ENCODE results near the gene CCT4.
"Not testable (repeated sequence)": the region's sequence is repeated elsewhere in the genome, so short reads cannot be mapped to it uniquely, and the experiment has no call there.

The CCT4 gene, protein sequence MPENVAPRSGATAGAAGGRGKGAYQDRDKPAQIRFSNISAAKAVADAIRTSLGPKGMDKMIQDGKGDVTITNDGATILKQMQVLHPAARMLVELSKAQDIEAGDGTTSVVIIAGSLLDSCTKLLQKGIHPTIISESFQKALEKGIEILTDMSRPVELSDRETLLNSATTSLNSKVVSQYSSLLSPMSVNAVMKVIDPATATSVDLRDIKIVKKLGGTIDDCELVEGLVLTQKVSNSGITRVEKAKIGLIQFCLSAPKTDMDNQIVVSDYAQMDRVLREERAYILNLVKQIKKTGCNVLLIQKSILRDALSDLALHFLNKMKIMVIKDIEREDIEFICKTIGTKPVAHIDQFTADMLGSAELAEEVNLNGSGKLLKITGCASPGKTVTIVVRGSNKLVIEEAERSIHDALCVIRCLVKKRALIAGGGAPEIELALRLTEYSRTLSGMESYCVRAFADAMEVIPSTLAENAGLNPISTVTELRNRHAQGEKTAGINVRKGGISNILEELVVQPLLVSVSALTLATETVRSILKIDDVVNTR

DNA sequence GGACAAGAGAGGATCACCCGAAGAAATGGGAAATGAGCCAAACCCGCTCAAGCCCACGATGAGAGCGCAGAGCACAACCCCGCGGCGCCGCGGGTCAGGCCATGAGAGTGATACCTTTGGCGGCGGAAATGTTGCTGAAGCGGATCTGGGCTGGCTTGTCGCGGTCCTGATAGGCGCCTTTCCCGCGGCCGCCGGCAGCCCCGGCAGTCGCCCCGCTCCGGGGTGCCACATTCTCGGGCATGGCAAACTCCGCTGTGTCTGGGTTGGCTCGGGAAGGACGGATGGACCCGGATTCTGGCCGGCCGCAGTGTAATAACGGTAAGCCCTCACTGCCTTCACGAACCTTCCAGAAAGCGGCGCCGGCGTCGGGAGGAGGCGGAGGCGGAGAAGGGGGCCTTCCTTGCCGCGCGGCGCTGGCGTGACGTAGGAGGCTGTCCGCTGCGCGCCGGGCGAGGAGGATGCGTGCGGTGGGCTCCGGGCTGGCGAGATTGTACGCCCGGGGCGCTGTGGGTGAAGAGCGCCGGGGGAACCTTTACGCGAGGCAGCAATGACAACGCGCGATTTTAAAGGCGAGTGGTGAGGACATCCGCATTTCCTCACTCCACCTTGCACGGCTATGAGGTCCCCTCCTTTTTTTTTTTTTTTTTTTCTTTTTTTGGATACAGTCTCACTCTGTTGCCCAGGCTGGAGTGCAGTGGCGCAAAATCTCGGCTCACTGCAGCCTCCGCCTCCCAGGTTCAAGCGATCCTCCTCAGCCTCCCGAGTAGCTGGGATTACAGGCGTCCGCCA, at the start of gene CCT4:
Gene CCT4, minus strand, starts transcription at position 390 of the 789 bp plus-strand sequence. Its CDS starts 149 bp downstream, at position 241.
- DNase-seq, result peak; percentile 85

DNA sequence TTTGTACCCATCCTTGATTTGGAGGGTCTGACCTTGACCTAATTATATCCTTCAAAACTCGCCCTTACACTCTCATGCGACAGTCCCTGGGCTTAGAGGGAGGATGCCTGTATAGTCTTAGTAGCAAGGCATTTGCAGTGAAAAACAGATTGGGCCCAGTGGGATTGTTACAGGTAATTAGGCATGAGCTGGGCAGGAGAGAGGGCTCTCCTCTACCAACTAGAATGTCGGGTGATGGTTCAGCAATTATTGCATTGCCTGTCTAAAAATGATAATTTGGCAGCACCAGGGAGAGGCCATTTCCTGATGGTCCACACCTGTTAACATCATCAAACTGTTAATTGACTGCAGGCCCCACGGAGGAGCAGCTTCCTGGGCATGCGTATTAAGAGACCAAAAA, 49.4 kb upstream of the CCT4 start:
- DNase-seq, result no peak

DNA sequence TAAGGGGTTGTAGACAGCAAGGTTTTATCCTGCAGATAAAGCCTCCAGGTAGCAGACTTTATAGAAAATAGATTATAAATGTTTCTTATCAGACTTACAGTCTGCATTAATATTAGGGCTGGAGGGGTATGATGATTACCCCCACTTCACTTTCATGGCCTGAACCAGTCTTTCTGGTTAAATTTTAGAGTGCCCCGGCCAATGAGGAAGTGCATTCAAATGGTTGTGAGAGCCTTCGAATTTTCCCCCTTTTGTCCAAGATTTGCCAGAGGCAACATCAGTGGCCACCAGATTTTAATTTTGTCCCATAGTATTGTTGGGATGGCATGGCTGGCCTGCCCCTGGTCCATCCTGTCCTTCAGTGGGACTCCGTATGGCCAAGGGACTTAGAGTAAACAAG, 48.6 kb upstream of the CCT4 start:
- DNase-seq, result no peak

DNA sequence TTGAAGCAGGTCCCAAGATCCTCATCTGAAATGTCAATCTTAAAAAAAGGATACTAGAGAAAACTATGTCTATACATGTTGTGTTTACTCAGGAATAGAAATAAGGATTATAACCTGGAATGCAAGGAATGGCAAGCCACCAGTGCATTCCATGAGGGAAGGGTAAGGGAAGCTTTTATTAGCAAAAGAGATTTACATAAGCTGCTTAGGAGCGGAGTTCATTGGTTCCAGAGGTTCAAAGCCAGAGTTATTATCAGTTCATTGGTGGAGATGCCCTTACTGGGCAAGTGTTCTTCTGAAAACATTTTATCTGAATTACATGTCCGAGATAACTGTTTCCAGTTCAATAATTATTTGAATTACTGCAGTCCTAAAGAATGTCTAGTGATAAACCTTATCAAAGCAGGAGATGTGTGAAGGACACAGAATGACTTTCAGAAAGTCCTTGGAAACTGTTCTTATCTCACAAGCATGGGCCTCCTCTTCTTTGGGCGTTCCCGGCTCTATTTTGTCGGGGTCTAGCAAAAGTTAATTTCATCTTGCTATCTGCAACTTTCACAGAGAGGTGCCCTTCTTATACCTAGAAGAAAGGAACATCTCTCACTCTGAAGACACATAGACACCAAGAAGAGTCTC, 40.5 kb upstream of the CCT4 start:
- DNase-seq, result no peak

DNA sequence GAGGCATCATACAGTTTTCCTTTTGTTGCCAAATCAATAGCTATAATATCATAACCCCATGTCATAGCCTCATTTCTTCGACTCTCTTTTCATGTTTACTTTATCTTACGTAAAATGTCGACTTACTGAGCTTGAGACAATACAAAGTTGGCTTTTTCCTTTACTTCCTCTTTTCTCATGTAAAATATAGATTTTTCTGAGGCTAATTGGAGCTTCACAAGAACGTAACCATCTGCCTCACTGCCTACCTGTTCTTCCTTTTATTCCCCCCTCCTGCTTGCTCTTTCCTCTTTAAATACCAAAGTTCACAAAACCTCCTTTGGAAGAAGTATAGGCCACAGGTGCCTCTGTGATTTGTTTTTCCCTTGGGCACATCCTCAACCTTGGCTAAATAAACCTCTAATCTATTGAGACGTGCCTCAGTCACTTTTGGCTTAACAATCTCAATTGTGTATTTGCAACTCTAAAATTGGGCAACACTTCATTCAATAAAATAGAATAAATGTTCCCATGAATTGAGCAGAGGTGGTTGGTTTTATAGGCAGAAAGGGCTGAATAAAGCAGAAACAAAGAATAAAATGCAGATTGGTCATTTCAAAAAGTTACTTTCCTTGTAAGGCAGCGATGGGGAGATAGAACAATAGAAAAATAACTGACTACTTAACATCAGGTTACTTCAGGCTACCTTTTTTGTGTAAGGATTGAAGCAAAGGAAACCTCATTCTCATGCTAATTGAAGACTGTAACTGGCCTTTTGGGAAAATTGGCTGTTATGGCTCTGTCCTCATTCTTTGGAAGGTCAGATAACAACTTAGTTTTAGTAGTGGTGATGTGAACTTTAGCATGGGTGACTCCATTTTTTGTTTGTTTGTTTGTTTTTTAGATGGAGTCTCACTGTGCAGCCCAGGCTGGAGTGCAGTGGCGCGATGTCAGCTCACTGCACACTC, 38.3 kb upstream of the CCT4 start:
- DNase-seq, result no peak

DNA sequence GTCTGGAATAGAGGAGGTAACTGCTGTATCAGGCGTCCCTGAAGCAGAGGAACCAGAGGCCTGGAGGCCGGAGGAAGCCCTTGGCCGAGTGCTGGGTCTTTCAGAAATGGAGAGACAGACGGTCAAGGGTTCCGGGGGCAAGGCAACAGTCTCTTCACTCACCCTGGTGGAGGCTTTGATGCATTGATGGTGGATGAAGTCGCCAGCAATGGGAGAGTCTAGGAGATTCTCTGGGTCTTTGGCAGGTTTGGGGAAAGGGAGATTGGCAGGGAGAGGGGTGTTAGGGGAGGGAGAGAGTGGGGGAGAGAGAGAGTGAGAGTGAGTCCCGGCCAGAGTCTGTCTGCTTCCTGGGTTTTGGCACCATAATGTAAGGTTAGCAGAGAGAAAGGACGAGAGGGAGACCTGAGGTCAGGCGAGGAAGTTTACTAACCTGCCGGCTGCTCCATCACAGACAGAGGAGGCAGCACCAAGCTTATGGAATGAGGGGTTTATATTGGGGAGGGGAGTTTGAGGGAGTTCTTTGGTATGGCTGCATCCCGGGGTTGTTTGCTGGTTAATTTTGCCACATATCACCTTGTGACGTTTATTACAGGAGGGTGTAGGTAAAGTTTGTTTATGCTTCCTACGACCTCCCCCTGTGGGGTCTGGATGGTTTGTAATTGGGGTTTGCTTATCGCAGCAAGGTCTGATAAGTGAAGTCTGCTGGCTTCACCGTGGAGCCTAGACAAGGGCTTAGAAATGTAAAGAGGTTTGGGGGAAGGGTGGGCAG, 36.6 kb upstream of the CCT4 start:
- DNase-seq, result no peak

DNA sequence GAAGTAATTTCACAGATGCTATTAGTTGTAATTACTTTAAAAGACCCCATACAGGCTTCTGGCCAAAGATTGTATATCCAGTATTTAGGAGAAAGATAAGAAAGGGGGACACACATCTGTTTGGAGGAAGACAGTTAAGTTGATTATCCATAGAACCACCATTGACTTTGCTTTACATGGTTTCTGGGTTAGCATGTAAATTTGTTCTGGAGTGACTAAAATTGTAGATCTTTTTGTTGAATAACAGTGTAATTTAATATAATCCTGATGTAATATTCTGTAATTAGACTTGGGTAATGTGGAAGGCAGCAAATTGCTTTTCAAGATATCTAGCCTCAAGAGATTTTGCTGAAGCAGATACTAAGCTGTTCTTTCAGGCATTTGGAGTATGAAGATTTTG, 34.3 kb upstream of the CCT4 start:
- no peak for DNase-seq

DNA sequence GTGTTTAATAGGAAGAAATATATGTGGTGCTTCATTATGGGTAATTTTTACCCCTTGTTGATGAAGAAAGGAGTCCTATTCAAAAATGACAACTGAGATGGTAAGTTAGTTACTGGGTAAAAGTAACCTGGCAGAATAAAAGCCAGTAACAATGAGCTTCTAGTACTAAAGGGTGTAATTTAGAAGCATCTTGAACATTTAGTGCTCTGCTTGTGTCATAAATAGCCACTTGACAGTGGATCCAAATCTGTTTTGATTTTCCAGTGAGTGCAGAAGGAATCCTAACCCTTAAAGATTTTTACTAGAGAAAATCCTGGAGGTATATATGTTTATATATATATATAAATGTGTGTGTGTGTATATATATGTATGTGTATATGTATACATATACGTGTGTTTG, 32.1 kb upstream of the CCT4 start:
- no peak for DNase-seq

DNA sequence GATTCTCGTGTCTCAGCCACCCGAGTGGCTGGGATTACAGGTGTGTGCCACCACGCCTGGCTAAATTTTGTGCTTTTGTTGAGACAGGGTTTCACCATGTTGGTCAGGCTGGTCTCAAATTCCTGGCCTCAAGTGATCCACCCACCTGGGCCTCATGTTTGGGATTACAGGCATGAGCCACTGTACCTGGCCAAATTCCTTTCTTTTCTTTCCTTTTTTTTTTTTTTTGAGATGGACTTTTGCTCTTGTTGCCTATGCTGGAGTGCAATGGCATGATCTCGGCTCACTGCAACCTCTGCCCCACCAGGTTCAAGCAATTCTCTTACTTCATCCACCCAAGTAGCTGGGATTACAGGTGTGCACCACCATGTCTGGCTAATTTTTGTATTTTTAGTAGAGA, 26.3 kb upstream of the CCT4 start:
- not testable (repeated sequence) for DNase-seq

DNA sequence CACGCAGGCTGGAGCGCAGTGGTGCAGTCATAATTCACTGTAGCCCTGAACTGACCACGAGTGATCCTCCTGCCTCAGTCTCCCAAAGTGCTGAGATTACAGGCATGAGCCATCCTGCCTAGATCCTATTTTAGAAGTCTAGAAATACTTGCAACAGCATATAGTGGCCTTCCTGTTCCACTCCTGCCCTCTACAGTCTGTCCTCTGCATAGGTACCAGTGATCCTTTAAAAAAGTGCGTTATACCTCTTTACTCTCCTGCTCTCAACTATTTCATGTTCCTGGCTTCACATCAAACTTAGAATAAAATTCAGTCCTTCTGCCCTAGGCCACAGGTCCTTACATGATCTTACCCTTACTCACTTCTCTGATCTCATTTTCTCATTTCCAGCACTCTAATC, 23.1 kb upstream of the CCT4 start:
- DNase-seq, result no peak

DNA sequence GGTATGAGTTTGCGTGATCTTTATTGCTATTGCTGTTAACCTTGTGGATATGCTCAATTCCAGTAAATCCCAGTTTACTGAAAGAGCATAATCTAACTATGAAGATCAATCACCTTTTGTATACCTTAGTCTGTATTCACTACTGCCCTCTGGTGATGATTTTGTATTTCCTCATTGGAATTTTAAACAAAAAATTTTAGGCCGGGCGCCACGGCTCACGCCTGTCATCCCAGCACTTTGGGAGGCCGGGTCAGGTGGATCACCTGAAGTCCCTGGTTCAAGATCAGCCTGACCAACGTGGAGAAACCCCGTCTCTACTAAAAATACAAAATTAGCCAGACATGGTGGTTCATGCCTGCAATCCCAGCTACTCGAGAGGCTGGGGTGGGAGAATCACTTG, 22.1 kb upstream of the CCT4 start:
- DNase-seq, result no peak

DNA sequence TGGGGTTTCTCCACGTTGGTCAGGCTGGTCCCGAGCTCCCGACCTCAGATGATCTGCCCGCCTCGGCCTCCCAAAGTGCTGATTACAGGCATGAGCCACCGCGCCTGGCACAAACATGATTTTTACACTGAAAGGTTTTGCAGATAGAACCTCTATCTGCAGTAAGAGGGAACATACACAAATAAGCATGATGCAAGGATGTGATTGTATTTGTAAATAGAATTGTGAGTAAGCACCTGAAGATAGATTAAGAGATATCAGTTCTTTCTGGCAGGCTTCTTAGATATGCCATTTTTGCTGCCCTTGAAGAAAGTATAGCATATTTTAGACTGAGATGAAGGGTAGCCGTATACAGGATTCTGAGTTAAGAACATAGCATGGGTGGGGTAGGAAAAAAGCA, 20.7 kb upstream of the CCT4 start:
- DNase-seq, result no peak

DNA sequence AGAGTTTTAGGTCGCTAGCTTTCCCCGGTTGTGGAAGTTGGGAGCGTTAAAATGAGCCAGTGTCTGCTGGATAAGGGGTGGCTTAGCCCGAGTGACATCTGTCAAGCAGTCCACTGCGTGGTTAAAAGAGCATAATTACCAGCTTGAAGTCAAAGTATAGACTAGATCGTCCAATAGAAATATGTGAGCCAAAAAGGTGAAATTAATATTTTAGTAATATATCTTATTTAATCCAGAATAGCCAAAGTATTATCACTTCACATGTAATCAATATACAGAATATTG, 17.7 kb upstream of the CCT4 start:
- DNase-seq, result no peak

DNA sequence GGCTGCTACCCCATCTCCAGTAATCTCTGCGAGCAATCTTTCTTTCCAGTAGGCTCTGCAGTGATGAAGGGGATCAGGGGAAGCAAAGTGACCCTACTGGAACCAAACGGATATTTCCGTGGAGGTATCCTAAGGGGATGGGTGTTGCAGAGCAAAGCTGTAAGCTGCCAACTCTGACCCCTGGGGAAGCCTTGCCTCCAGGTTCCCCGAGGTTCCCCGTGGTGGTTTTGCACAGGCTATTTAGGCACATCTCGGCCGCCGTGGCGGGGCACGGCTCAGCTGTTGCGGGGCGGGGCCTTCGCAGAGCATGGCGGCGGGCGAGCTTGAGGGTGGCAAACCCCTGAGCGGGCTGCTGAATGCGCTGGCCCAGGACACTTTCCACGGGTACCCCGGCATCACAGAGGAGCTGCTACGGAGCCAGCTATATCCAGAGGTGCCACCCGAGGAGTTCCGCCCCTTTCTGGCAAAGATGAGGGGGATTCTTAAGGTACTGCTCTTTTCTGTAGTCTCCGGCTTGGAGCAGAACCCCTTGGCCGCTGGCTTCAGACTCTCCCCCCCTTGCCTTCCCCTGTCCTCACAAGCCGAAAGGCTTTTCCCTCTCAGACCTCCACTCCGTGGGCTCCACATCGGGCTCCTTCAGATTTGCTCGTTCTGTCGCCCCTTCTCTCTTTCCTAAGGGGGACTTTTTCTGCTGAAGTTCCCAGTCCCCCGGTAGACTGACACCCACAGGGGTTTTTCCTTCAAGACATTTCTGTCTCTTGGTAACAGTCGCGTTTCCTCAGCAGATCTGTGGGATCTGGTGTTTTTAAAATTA, 17.1 kb upstream of the CCT4 start, which contains the start of gene COMMD1:
Gene COMMD1, plus strand, starts transcription at position 303 of the 814 bp plus-strand sequence. Its CDS starts 5 bp downstream, at position 308.
- DNase-seq, result peak; percentile 62

DNA sequence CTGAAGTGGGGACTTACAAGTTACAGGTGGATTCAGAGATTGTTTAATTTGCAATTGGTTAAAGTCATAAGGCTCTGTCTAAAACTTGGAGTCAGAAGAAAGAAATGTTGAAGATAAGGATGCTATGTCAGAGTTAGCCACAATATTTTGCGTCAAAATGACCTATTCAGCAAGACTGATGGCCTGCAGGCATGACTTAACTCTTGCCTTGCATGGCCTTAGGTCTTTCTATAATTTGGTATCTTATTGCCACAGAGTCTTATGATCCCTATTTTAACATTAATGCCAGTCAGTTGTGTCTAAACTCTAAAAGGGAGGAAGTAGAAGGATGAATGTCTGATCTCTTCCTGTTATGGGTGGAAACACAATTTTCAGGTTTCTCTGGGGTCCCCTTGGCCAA, 11.8 kb upstream of the CCT4 start:
- no peak for DNase-seq

DNA sequence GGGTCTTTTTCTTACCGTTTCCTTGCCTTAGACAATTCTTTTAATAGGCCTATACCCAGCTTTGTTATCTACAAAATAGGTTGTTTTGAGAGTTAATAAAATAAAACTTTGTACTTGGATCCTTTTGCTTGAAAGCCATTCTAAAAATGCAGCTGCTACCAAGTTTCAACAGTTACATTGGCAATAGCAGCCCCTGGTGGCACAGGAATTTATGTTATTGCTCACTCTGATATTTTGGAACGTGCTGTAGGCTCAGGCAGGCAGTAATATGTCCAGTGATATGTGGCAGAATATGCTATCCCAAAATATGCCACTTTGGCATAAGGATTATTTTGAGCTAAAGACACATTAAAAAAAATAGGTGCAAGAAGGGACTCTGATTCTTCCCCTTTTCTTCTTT, 10.4 kb upstream of the CCT4 start:
- DNase-seq, result no peak

DNA sequence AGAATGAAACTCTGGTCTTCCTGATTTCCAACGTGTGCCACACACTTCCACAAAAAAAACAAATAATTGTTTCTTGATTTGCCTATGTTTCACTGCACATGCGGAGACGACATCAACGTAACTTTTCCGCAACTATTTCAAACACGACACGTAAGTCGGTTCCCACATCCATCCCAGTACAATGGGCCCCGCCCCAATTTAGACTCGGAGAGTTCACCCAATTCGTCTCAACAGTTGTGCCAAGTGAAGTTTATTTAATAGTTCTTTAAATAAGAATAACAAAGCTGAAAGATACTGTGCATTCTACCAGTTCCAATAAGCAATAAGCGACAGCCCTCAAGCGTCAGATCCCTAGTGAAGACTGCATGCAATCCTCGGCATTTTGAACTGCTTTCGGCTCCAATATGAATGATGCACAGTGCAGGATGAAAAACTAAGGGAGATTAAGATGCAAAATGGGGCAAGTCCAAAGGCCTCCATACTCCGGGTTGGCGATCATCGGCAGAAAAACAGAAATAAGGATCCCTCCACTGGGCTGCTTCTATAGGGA, 664 bp downstream of the CCT4 start:
- DNase-seq, result no peak

DNA sequence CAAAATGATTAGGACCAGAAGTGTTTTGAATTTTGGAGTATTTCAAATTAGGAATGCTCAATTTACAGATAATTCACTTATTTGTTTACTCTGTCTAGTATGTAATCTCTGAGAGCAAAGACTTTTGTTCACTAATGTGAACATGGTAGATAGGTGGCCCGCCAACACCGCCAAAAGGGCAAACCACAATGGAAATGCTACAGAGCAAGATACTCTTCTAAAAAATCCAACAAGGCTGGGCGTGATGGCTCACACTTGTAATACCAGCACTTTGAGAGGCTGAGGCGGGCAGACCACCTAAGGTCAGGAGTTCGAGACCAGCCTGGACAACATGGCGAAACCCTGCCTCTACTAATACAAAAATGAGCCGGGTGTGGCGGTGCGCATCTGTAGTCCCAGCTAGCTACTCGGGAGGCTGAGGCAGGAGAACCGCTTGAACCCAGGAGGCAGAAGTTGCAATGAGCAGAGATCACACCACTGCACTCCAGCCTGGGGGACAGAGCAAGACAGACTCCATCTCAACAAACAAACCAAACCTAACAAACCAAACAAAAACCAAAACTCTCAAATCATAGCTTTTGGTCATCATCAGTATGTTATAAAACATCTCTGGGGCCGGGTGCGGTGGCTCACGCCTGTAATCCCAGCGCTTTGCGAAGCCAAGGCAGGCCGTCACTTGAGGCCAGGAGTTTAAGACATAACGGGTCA, 2.4 kb downstream of the CCT4 start:
- no peak for DNase-seq

DNA sequence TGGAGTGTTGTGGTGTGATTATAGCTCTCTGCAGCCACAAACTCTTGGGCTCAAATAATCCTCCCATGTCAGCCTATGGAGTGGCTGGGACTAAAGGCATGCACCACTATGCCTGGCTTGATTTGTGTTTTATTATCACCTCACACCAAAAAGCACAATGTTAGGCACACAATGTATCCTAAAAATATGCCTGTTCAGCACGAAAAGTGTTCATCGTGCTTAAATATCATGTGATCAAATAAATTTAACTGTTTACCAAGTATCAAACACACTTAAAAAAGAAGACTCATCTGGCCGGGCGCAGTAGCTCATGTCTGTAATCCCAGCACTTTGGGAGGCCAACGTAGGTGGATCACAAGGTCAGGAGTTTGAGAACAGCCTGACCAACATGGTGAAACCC, 5.6 kb downstream of the CCT4 start:
- no peak for DNase-seq

DNA sequence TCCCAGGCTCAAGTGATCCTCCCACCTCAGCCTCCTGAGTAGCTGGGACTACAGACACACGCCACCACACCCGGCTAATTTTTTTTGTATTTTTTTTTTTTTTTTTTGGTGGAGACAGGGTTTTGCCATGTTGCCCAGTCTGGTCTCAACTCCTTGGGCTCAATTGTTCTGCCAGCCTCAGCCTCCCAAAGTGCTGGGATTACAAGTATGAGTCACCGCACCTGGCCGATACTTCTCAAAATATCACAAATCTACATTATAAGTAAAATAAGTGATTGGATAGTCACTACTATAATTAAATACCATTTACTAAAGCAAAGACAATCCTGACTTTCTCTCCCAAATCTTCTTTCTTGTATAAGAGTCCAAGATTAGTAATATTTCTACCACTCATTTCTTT, 9.1 kb downstream of the CCT4 start:
- DNase-seq, result not testable (repeated sequence)

Data from GDM1 (cell line).